GM18508 (cell line): ENCODE data around the gene STAB1.
"Not testable (repeated sequence)": the region's sequence is repeated elsewhere in the genome, so short reads cannot be mapped to it uniquely, and the experiment has no call there.

ENCODE experiments used
- ATAC-seq: cut with Tn5 transposase; IDR thresholded peaks from one replicate; pipeline ENCODE4 v1.9.1; 2021; ENCODE audit warnings: moderate number of reproducible peaks; ENCODE audit not compliant: insufficient read depth, unreplicated experiment

STAB1 gene

GRCh38 chr3:52521488-52521824 lies 26.3 kb downstream of the STAB1 start:
- no peak for ATAC-seq

GRCh38 chr3:52521881-52522650 lies 26.9 kb downstream of the STAB1 start:
- no peak for ATAC-seq

GRCh38 chr3:52522651-52523251 lies 27.6 kb downstream of the STAB1 start:
- ATAC-seq, result no peak

GRCh38 chr3:52523386-52524257 lies 28.5 kb downstream of the STAB1 start:
- ATAC-seq, result no peak

GRCh38 chr3:52524258-52524751 lies 29.2 kb downstream of the STAB1 start:
- ATAC-seq, result no peak

- ATAC-seq, result no peak
Measured at GRCh38 chr3:52524752-52525679, 29.9 kb downstream of the STAB1 start.

GRCh38 chr3:52525680-52526561 lies 30.8 kb downstream of the STAB1 start:
- no peak for ATAC-seq

- not testable (repeated sequence) for ATAC-seq
Measured at GRCh38 chr3:52526671-52527038, 31.5 kb downstream of the STAB1 start.

GRCh38 chr3:52527039-52527731 lies 32.0 kb downstream of the STAB1 start:
- no peak for ATAC-seq

GRCh38 chr3:52527732-52528585 lies 32.8 kb downstream of the STAB1 start:
- ATAC-seq, result no peak

GRCh38 chr3:52528586-52529375 lies 33.6 kb downstream of the STAB1 start:
- no peak for ATAC-seq

- no peak for ATAC-seq
Measured at GRCh38 chr3:52529376-52530333, 34.5 kb downstream of the STAB1 start.

- no peak for ATAC-seq
Measured at GRCh38 chr3:52530918-52531826, 36.0 kb downstream of the STAB1 start.

- ATAC-seq, result no peak
Measured at GRCh38 chr3:52531860-52532516, 36.9 kb downstream of the STAB1 start.
